ENCODE data around the gene PRICKLE2.

The PRICKLE2 gene

DNA sequence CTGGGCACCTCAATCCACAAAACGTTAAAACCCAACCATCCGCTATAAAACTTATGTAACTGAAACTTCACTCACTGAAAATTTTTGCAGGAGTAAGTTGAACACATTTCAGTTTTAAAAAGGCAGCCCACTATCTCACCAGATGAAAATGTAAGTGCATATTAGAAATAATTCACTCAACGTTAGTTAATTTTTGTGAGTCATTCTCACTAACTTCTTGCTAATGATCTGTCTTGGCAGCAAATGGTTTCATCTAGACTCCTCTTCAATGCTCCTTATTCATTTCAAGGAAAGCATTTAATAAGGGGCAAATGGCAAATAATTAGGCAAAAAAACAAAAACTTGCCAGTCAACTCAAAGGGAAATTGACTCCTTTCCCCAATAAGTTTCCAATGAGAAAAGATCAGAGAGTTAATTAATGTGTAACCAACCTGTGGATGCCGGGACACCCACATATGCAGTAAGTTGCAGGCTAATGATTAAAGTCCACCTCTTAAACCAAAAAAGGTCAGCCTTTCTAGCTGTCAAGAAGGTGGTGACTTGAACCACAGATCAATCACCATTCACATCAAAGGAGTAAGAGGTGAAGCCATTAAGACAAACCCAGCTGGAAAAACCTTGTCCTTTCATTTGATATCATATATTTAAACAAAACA, 22.9 kb upstream of the PRICKLE2 start:
- DNase-seq: no peak

DNA sequence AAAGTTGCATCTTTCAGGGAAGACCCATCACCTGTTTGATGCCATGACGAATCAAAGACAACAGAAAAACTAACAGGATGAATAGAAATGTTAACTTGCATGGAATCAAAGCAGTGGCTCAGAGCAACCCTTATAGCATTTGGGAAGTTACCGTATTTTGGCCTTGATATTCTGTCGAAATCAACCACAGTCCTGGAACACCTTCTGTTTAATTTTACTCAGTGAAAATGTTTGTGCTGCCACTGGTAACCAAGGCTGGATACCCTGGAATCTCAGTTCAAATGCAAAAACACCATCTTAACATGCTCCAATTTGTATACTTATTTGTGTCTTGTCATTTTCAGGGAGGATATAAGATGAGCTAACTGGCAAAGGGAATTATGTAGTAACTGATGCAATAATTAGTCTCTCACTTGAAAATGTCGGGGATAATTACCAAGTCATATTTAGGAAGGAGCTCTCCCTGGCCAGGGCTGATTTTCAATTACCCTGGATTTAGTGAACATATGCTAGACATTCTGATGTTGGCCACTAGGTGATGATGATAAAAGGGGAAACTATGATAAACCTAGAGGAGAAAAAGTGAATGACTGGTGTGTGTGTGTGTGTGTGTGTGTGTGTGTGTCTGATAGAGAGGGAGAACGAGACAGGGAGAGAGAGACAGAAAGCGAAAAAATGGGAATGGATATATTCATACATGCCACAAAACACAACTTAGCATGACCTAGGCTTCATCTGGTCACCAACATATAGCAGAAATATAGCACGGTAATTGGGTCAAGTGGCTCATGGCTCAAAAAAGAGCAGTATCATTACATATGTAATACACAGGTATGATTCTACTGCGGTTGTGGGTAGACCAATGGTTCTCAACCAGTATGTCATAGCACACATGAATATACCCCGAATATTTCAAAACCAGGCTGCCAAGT, 19.0 kb upstream of the PRICKLE2 start:
- DNase-seq: peak; percentile 35

DNA sequence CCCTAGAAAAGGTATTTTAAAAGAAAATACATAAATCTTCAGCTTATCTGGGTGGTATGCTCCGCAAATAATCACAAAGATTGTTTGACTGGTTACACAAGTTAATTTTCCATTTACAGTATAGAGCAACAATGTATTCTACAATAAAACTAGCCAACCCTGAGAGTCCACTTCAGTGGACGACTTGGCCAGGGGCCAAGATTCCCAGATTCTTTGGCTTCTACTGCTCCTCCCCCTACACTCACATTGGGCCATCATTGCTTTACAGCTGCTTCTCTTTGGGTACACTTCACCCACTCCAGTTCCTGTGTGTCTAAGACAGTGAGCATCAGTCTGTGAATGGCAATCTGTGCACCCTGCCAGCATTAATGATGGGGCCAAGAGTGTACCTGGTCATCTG, 17.2 kb upstream of the PRICKLE2 start:
- DNase-seq: no peak

- no peak for DNase-seq
Observed at GRCh38 chr3:64240959-64241358, 15.7 kb upstream of the PRICKLE2 start.

- no peak for DNase-seq
Observed at GRCh38 chr3:64240396-64240795, 15.1 kb upstream of the PRICKLE2 start.

- no peak for DNase-seq
Observed at GRCh38 chr3:64239841-64240240, 14.6 kb upstream of the PRICKLE2 start.

DNA sequence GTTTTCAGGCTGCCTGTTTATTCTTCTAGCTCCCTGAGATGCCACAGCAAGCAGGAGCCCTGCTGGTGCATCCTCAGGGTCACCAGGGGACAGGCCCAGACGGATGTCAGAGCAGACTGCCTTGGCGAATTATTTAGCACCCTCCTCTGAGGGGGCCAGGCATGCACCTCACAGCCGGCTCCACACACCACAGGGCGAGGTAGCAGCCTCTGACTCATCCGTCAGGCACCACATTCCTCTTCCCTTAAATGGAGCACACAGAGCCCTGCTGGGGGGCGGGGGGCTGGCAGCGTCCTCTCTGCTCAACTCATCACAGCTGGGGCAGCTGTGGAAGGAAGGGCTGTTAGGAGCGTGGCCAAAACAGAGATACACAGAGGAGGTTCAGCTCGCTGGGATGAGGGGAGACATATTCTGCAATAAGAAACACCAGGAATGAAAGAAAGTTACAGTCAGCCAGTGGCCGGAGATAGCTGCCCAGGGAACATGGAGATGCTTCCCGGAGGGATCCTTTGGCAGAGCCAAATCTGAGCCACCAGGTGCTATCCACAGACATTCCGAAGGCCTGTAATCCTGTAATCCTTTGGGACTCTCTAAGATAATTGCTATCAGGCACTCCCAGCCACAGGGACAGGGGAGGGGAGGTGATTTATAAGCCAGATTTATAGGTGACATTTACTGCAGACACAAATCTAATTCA, 13.9 kb upstream of the PRICKLE2 start:
- peak; percentile 98 for DNase-seq

DNA sequence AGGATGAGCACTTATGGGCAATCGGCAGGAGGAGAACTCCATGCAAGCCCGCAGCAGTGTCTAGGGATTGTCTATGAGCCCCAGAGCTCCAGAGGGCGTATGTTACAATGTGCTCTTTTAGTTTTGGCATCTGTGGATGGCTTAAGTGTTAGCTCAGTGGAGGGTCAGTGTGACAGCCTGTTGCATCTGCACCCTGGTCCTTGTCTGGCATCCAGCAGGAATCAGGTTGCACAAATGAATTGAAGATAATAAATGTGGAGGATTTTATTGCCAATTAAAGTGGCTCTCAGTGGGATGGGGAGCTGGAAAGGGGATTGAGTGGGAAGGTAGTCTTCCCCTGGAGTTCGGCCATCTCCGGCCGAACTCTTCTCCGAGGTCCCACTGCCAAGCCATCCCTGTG, 11.8 kb upstream of the PRICKLE2 start:
- no peak for DNase-seq

GRCh38 chr3:64235605-64236004, 10.3 kb upstream of the PRICKLE2 start:
- no peak for DNase-seq

- DNase-seq: no peak
Observed at GRCh38 chr3:64234571-64234970, 9.3 kb upstream of the PRICKLE2 start.

- DNase-seq: no peak
Observed at GRCh38 chr3:64232821-64233220, 7.6 kb upstream of the PRICKLE2 start.

- DNase-seq: no peak
Observed at GRCh38 chr3:64229903-64230302, 4.6 kb upstream of the PRICKLE2 start.

DNA sequence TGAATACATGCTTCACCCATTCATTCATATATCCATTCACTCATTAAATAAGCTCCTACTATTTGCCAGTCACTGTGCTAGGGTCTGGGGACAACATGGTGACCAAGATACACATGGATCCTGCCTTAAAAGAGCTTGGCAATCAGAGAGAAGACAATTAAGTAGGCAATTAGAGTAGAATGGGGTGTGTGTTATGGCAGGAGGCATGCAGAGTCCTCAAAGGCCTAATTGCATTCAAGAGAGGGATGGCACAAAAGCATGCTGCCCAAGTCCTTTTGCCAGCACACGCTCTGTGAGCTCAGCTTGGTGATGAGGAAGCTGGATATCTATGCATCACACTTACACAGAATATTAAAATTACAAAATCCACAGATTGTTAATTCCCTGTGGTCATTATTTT, 2.8 kb upstream of the PRICKLE2 start:
- no peak for DNase-seq

- DNase-seq: no peak
Observed at GRCh38 chr3:64226730-64227129, 1.5 kb upstream of the PRICKLE2 start.

DNA sequence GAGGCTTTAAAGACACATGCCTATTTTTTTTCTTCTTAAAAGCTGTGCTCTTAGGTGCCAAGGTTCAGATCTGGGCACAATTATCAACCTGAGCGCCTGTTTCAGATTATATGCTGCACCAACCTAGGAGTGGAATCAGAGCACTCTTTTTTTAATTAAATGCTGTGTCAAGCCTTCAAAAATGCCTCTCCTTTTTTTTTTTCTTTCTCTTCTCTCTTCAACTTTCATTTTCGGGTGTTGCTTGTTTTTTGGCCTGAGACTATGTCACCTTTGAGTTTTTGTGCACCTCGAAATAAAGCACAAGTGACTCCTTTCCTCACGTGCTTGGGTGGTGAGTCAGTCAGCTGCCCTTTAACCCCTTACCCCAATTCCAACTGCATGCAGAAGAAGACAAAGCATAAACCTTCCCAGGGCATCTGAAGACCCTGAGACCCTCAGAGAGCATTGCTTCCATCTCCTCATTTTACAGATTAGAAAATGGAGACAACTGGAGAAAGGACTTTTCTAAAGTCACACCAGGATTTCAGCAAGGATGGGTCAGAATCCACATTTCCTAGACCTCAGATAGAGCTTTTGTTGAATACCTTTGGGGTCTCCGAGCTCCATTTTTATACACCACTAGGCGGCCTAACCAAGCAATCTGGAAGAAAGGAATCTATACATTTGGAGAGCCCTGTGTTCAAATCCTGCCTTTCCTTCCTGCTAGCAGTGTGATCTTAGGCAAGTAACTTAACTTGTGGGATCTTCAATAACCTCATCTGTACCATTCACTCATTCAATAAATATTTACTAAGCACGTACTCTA, 631 bp upstream of the PRICKLE2 start:
- peak; percentile 25 for DNase-seq

DNA sequence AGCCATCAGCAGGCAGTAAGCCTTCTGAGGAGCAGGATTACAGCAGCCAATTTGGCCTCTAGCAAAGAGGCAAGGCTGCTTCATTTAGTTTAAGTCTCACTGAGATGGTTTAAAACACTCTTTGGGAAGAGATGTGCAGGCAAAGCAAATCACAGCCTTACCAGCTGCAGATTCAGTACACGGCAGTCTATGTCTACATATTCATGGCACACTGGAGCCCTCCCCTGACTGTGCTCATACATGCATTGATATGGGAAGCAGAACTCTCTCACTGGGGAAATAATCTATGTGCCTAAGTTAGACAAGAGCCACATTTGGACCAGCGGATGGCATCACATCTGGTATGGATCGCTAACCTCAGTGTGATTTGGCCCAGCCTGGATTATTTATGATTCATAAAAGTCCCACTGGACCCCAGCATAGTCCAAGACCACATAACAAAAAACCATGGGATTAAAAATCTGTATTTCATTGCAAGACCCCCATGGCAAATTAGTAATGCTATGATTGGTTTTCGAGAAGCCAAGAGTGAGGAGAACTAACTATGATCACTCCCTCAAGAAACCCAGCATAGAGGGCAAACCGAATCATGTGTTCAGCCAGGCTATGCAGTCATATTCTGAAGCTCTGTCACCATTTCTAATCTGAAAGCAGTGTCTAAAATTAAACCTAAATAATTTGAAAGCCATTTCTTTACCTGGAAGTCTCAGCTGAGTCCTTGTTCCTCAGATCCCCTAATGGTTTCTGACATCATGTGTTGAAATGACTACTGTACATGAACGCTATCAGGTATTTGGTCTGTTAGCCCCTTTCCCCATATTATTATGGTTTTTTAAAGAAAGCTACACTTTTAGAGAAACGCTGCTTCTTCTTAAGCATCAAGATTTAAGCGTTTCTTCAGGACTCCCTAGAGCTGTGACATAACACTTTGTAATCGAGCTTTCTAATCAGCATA, 1.2 kb downstream of the PRICKLE2 start:
- DNase-seq: peak; percentile 70

DNA sequence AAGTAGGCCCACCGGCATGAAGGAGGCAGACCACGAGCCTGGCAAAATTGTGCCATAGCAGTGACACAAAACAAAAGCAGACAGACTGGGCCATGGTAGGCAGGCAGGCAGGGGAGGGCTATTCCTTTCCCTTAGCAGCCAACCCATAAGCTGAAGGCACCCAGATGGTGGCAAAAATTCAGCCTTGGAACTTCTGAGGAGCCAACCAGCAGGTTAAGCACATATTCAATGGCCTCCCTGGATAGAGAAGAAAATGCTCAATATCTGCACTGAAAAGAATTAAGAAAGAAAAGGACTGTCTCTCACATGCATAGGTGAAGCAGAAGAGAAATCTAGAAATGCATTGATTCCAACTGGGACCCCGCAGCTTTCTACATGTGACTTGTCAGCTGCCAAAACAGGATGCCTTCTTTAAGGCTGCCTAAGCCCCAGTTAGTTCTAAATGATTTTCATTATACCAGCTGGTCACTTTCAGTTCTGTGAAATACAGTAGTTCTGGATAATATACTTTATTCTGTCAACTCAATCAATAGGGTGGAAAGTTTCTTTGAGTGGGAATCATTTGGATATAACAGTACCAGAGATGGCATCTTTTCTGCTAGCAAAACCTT, 2.7 kb downstream of the PRICKLE2 start:
- DNase-seq: no peak

GRCh38 chr3:64221571-64222257, 3.6 kb downstream of the PRICKLE2 start:
- DNase-seq: no peak

- peak; percentile 83 for DNase-seq
Observed at GRCh38 chr3:64220161-64220914, 4.9 kb downstream of the PRICKLE2 start.

- DNase-seq: no peak
Observed at GRCh38 chr3:64218746-64219145, 6.5 kb downstream of the PRICKLE2 start.

All from EL (cell line).